IMR-90 (cell line): ENCODE data around the gene HMGN4. TPM values are rescaled to one million over a fixed set of nuclear protein-coding genes. Genes with fewer than 3 reads are reported as not detected.

Source experiments
- ATAC-seq: fragments of 200-7000 bp; cut with Tn5 transposase; 2 replicates; pipeline ENCODE4 v1.9.1; 2020; ENCODE audit warnings: low read depth, mild to moderate bottlenecking, moderate library complexity
- BruUV-seq: library from RNA; stranded (reverse); fragments of 400-500 nt; replicated peaks from 2 replicates; lab custom pipeline; 2021; lab: Mats Ljungman, UMichigan
- CTCF ChIA-PET: fragments of 300-600 bp; formaldehyde crosslinking; extraction: SDS; loops from one replicate; lab custom pipeline; 2021; ENCODE audit warnings: antibody characterized with exemption; lab: Yijun Ruan, JAX
- POLR2A ChIA-PET: fragments of 300-600 bp; sonication (Branson Sonifier 250); formaldehyde crosslinking; loops from one replicate; lab custom pipeline; 2022; ENCODE audit warnings: antibody characterized with exemption; ENCODE audit not compliant: unreplicated experiment; lab: Charles Lee
- DNase-seq: peaks from one replicate; pipeline ENCODE4 v3.0.0; 2013
- H2AFZ ChIP-seq: replicated peaks from 2 replicates; pipeline ENCODE3; 2013; ENCODE audit warnings: low read length, mild to moderate bottlenecking; ENCODE audit not compliant: poor library complexity
- H2AK5ac ChIP-seq: 2 replicates; pipeline ENCODE4 v1.6.1; 2013; ENCODE audit warnings: low read depth, low read length, inconsistent platforms
- H2AK9ac ChIP-seq: replicated peaks from 2 replicates; pipeline ENCODE3; 2013; ENCODE audit warnings: mild to moderate bottlenecking, low read depth, low read length, moderate library complexity; ENCODE audit not compliant: poor library complexity
- H2BK120ac ChIP-seq: 2 replicates; pipeline ENCODE4 v1.6.1; 2013; ENCODE audit warnings: low read depth, low read length, inconsistent platforms
- H2BK15ac ChIP-seq: 3 replicates; pipeline ENCODE4 v1.6.1; 2013; ENCODE audit warnings: low read depth, low read length, inconsistent platforms
- H2BK20ac ChIP-seq: 2 replicates; pipeline ENCODE4 v1.6.1; 2013; ENCODE audit warnings: low read depth, mild to moderate bottlenecking, inconsistent platforms, low read length, moderate library complexity
- H2BK5ac ChIP-seq: 2 replicates; pipeline ENCODE4 v1.6.1; 2013; ENCODE audit warnings: mild to moderate bottlenecking, low read depth, low read length, inconsistent platforms; ENCODE audit not compliant: poor library complexity, severe bottlenecking
- H3K14ac ChIP-seq: replicated peaks from 2 replicates; pipeline ENCODE4 v1.6.1; 2013; ENCODE audit warnings: low read depth, low read length, inconsistent platforms
- H3K18ac ChIP-seq: 2 replicates; pipeline ENCODE4 v1.6.1; 2013; ENCODE audit warnings: low read depth, low read length, control low read depth
- H3K23ac ChIP-seq: 2 replicates; pipeline ENCODE4 v1.6.1; 2013; ENCODE audit warnings: low read depth, low read length, inconsistent platforms
- H3K27ac ChIP-seq: 2 replicates; pipeline ENCODE4 v1.5.1; 2013; ENCODE audit warnings: mild to moderate bottlenecking, control low read depth, low read length; ENCODE audit not compliant: insufficient read depth
- H3K27me3 ChIP-seq: 2 replicates; pipeline ENCODE4 v1.6.1; 2013; ENCODE audit warnings: low read length; ENCODE audit not compliant: control insufficient read depth, insufficient read depth
- H3K36me3 ChIP-seq: 2 replicates; pipeline ENCODE4 v1.6.1; 2013; ENCODE audit warnings: low read length, mixed read lengths; ENCODE audit not compliant: control insufficient read depth, insufficient read depth
- H3K4ac ChIP-seq: 2 replicates; pipeline ENCODE4 v1.6.1; 2013; ENCODE audit warnings: low read depth, low read length, inconsistent platforms
- H3K4me1 ChIP-seq: 2 replicates; pipeline ENCODE4 v1.6.1; 2013; ENCODE audit warnings: low read length, mixed read lengths; ENCODE audit not compliant: control insufficient read depth, insufficient read depth
- H3K4me2 ChIP-seq: 2 replicates; pipeline ENCODE4 v1.6.1; 2013; ENCODE audit warnings: low read depth, mild to moderate bottlenecking, control low read depth, low read length, moderate library complexity
- H3K4me3 ChIP-seq: 2 replicates; pipeline ENCODE4 v1.5.1; 2013; ENCODE audit warnings: low read depth, mild to moderate bottlenecking, control low read depth, low read length, moderate library complexity; ENCODE audit not compliant: insufficient read depth
- H3K56ac ChIP-seq: 2 replicates; pipeline ENCODE4 v1.6.1; 2013; ENCODE audit warnings: low read length, inconsistent platforms; ENCODE audit not compliant: insufficient read depth; ENCODE audit errors: extremely low read depth
- H3K79me1 ChIP-seq, 2 experiments: 2 replicates each; pipeline ENCODE4 v1.6.1; 2013; ENCODE audit warnings: low read length in 2 of 2, inconsistent platforms in 1 of 2, low read depth in 1 of 2
- H3K9ac ChIP-seq: 2 replicates; pipeline ENCODE4 v1.6.1; 2013; ENCODE audit warnings: low read depth, low read length, control low read depth
- H3K9me1 ChIP-seq: 2 replicates; pipeline ENCODE4 v1.6.1; 2013; ENCODE audit warnings: low read length, inconsistent platforms; ENCODE audit not compliant: insufficient read depth
- H3K9me3 ChIP-seq: 2 replicates; pipeline ENCODE4 v1.6.1; 2013; ENCODE audit warnings: low read length; ENCODE audit not compliant: control insufficient read depth, insufficient read depth
- H4K20me1 ChIP-seq: 2 replicates; pipeline ENCODE4 v1.6.1; 2013; ENCODE audit warnings: low read length, inconsistent platforms; ENCODE audit not compliant: insufficient read depth
- H4K5ac ChIP-seq: 2 replicates; pipeline ENCODE4 v1.6.1; 2013; ENCODE audit warnings: mild to moderate bottlenecking, low read depth, low read length, control low read depth
- H4K8ac ChIP-seq, 2 experiments: 2 replicates each; pipeline ENCODE4 v1.6.1; 2013; ENCODE audit warnings: low read depth in 2 of 2, low read length in 2 of 2, control low read depth in 1 of 2, inconsistent platforms in 1 of 2
- H4K91ac ChIP-seq: 2 replicates; pipeline ENCODE4 v1.6.1; 2013; ENCODE audit warnings: low read depth, low read length, inconsistent platforms; ENCODE audit not compliant: insufficient read depth
- MAZ ChIP-seq: IDR thresholded peaks from 2 replicates; pipeline ENCODE4 v1.6.1; 2012; ENCODE audit warnings: low read depth, mild to moderate bottlenecking, low read length, improper control_type of control experiment, moderate library complexity, borderline replicate concordance
- SMC3 ChIP-seq: fragments of 150-350 bp; IDR thresholded peaks from 2 replicates; pipeline ENCODE4 v1.6.1; 2016; ENCODE audit warnings: low read depth, mild to moderate bottlenecking, antibody characterized with exemption, low read length, moderate library complexity
- WGBS, 2 experiments: methylation state at CpG; one replicate each; pipeline versions ENCODE4 v1.1.5 to v1.1.7; 2013; ENCODE audit warnings: missing lambda C conversion rate in 2 of 2; ENCODE audit not compliant: insufficient read length in 1 of 2; ENCODE audit errors: extremely low coverage in 2 of 2; 5-methylcytosine and 5-hydroxymethylcytosine counted together
- dilution Hi-C: fragments of 300-500 bp; cut with HindIII; formaldehyde crosslinking; loops from one replicate; pipeline ENCODE4 v1.14.3; 2018; ENCODE audit warnings: low sequenced_read_pairs; ENCODE audit not compliant: unreplicated experiment
- in situ Hi-C: fragments of 300-500 bp; cut with MboI; formaldehyde crosslinking; loops from 3 replicates; pipeline ENCODE4 v1.14.3; 2019; ENCODE audit warnings: low sequenced_read_pairs, inconsistent platforms, mixed read lengths
- intact Hi-C: fragments of 100-400 bp; cut with micrococcal nuclease; formaldehyde crosslinking; loops from 2 replicates; pipeline ENCODE4 v1.10.0; 2022
- polyA plus RNA-seq, 3 experiments: library from polyadenylated mRNA; depleted of rRNA; stranded (reverse); fragments of >200 nt; gene quantifications; 2 replicates each; pipeline ENCODE4 v1.2.3, GENCODE V29; 2012; ENCODE audit warnings: low replicate concordance in 1 of 3
- total RNA-seq: library from RNA; depleted of rRNA; stranded (reverse); fragments of >200 nt; gene quantifications from 2 replicates; pipeline ENCODE4 v1.2.3, GENCODE V29; 2012
- TF ChIP-seq, protein P1 (sequence below): conservative IDR thresholded peaks from 2 replicates; pipeline ENCODE4 v1.5.1; 2012; ENCODE audit warnings: mild to moderate bottlenecking, low read depth, low read length, improper control_type of control experiment
- TF ChIP-seq, protein P2 (sequence below): fragments of 150-350 bp; IDR thresholded peaks from 2 replicates; pipeline ENCODE4 v1.6.1; 2017; ENCODE audit warnings: mild to moderate bottlenecking, antibody characterized with exemption, low read length, low read depth

The HMGN4 gene
- total and polyA plus RNA-seq, 2 of the 4 experiments (the other 2 are of a cell fraction) = 46.4 to 50.2 TPM

DNA sequence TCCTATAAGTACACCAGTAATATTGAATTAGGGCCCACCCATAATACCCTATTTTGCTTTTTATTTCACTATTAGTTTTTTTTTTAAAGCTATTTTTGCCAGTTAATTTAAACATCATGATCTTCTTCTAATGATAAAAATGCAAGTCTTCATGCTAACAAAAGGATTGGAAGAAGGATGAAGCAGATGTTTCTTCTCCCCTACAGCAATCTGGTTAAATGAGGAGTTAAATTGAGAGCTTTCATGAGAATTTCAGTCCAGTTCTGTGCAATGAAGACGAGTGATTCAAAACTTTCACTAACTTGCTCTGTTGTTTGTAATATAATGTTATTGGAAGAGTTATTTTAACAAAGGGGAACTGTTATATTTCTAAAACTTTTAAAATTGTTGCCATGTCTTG lies 3.4 kb downstream of the HMGN4 start:
- no peaks in the 10 kb centered on the region for H3K9me3 ChIP-seq
- no peak overlapping the region for H3K9ac ChIP-seq
- H2BK20ac ChIP-seq = no peak overlapping the region
- H3K9me1 ChIP-seq = peaks cover 3% of the 10 kb centered on the region; the same call in 1 of the 2 replicates
- H3K36me3 ChIP-seq = peaks cover 12% of the 10 kb centered on the region
- H2AK5ac ChIP-seq = no peak overlapping the region
- no peak overlapping the region for H2BK120ac ChIP-seq
- dilution Hi-C loops = no loop called here
- no TSS peak for BruUV-seq
- intact Hi-C loops = no loop called here
- peaks cover 18 to 48% of the 10 kb centered on the region in 2 experiments for H3K79me1 ChIP-seq
- H2BK15ac ChIP-seq = no peak overlapping the region
- H4K91ac ChIP-seq = no peak overlapping the region
- H3K23ac ChIP-seq = no peak overlapping the region
- no peak overlapping the region for H2AK9ac ChIP-seq
- POLR2A ChIA-PET = interaction anchor here (0.5 to 0.6 kb wide), 2 partner anchors 67 to 1290 kb away, joined by 3 to 5 read pairs; no protein-coding TSS in a partner anchor
- peaks cover 7% of the 10 kb centered on the region; the same call in 1 of the 2 replicates for H4K20me1 ChIP-seq
- H2BK5ac ChIP-seq = no peak overlapping the region
- H2AFZ ChIP-seq = no peak overlapping the region
- DNase-seq (no peak), ATAC-seq (no peak)
- no peak overlapping the region for H3K4ac ChIP-seq
- no CpG with 5 or more reads among the region's 1 CpG for WGBS, 2 experiments
- no peak overlapping the region for H3K18ac ChIP-seq
- no peaks in the 10 kb centered on the region for H3K27me3 ChIP-seq
- no peak overlapping the region for H4K8ac ChIP-seq
- H3K4me2 ChIP-seq = no peak overlapping the region
- no peak overlapping the region for H3K27ac ChIP-seq
- in situ Hi-C loops = no loop called here
- no peaks in the 10 kb centered on the region; the same call in 1 of the 2 replicates for H3K4me1 ChIP-seq
- no peak overlapping the region for H3K56ac ChIP-seq
- CTCF ChIA-PET = interaction anchor here (1.5 kb wide), 1 partner anchor 200 kb away, joined by 7 read pairs; no protein-coding TSS in a partner anchor
- no peak for TF ChIP-seq MAZ
- TF ChIP-seq, protein P1, sequence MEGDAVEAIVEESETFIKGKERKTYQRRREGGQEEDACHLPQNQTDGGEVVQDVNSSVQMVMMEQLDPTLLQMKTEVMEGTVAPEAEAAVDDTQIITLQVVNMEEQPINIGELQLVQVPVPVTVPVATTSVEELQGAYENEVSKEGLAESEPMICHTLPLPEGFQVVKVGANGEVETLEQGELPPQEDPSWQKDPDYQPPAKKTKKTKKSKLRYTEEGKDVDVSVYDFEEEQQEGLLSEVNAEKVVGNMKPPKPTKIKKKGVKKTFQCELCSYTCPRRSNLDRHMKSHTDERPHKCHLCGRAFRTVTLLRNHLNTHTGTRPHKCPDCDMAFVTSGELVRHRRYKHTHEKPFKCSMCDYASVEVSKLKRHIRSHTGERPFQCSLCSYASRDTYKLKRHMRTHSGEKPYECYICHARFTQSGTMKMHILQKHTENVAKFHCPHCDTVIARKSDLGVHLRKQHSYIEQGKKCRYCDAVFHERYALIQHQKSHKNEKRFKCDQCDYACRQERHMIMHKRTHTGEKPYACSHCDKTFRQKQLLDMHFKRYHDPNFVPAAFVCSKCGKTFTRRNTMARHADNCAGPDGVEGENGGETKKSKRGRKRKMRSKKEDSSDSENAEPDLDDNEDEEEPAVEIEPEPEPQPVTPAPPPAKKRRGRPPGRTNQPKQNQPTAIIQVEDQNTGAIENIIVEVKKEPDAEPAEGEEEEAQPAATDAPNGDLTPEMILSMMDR = no peak
- no peak for TF ChIP-seq SMC3
- TF ChIP-seq, protein P2, sequence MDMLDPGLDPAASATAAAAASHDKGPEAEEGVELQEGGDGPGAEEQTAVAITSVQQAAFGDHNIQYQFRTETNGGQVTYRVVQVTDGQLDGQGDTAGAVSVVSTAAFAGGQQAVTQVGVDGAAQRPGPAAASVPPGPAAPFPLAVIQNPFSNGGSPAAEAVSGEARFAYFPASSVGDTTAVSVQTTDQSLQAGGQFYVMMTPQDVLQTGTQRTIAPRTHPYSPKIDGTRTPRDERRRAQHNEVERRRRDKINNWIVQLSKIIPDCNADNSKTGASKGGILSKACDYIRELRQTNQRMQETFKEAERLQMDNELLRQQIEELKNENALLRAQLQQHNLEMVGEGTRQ = no peak
- H4K5ac ChIP-seq = no peak overlapping the region
- H3K14ac ChIP-seq = no peak overlapping the region
- no peak overlapping the region for H3K4me3 ChIP-seq
